Activated CD8-positive, alpha-beta memory T cell treated with anti-CD3 and anti-CD28 coated beads, Interleukin-2, amount 50 U/mL, for 4 hours (primary cell): Measurements from ENCODE around the gene DVL1.
"Not testable (repeated sequence)": the region's sequence is repeated elsewhere in the genome, so short reads cannot be mapped to it uniquely, and the experiment has no call there.

ENCODE experiments used
- DNase-seq: peaks from one replicate; pipeline ENCODE4 v3.0.0-alpha.2; 2020

The DVL1 gene

GRCh38 chr1:1373051-1373814 is 24.0 kb upstream of the DVL1 start:
- DNase-seq = no peak

- peak; percentile 80 for DNase-seq
Measured at GRCh38 chr1:1371746-1372711, 22.8 kb upstream of the DVL1 start.

- peak; percentile 50 for DNase-seq
Measured at GRCh38 chr1:1371364-1371745, 22.1 kb upstream of the DVL1 start.

- DNase-seq = no peak
Measured at GRCh38 chr1:1370771-1371300, 21.6 kb upstream of the DVL1 start.

- not testable (repeated sequence) for DNase-seq
Measured at GRCh38 chr1:1370094-1370493, 20.9 kb upstream of the DVL1 start.

GRCh38 chr1:1367315-1367714 is 18.1 kb upstream of the DVL1 start:
- DNase-seq = no peak

- no peak for DNase-seq
Measured at GRCh38 chr1:1366699-1367066, 17.5 kb upstream of the DVL1 start.

GRCh38 chr1:1365875-1366698 is 16.9 kb upstream of the DVL1 start:
- DNase-seq = no peak

- no peak for DNase-seq
Measured at GRCh38 chr1:1364266-1364665, 15.0 kb upstream of the DVL1 start.

- no peak for DNase-seq
Measured at GRCh38 chr1:1361982-1362423, 12.8 kb upstream of the DVL1 start.

- DNase-seq = no peak
Measured at GRCh38 chr1:1361233-1361981, 12.2 kb upstream of the DVL1 start.

GRCh38 chr1:1360506-1361169 is 11.4 kb upstream of the DVL1 start:
- no peak for DNase-seq

GRCh38 chr1:1359664-1360468 is 10.6 kb upstream of the DVL1 start:
- no peak for DNase-seq

- peak; percentile 25 for DNase-seq
Measured at GRCh38 chr1:1359308-1359663, 10.1 kb upstream of the DVL1 start.

- peak; percentile 14 for DNase-seq
Measured at GRCh38 chr1:1358433-1359271, 9.4 kb upstream of the DVL1 start, which contains the start of gene MXRA8. Gene MXRA8, minus strand, starts transcription at chr1:1358555. Its CDS starts 51 bp downstream, at chr1:1358504.

GRCh38 chr1:1357871-1358432 is 8.7 kb upstream of the DVL1 start:
- DNase-seq = no peak

- no peak for DNase-seq
Measured at GRCh38 chr1:1356796-1357401, 7.7 kb upstream of the DVL1 start.

GRCh38 chr1:1356166-1356795 is 7.1 kb upstream of the DVL1 start:
- no peak for DNase-seq
